ENCODE data around the gene MISP.

GRCh38 chr19:804419-805165 is 53.7 kb downstream of the MISP start:
- no peak for TF ChIP-seq CTCF (IDR thresholded peaks at IDR 0.05; ENCODE audit: insufficient read depth, low read length)
- TF ChIP-seq REST (IDR thresholded peaks at IDR 0.05; ENCODE audit: insufficient replicate concordance, low read depth) = no peak
- 0 out of 2 replicates have a peak, but pooled peaks have one; percentile 31 for TF ChIP-seq POLR2AphosphoS5 (IDR thresholded peaks at IDR 0.05; ENCODE audit: low read depth)
- TF ChIP-seq GABPA (IDR thresholded peaks at IDR 0.05; ENCODE audit: low read depth) = no peak
